Colonic mucosa (tissue), 4 donors: Measurements from ENCODE around the gene RUNX2. TPM values are rescaled to one million over a fixed set of nuclear protein-coding genes. Genes with fewer than 3 reads are reported as not detected.

Source experiments
- DNase-seq: peaks from one replicate; pipeline ENCODE4 v3.0.0-alpha.2; 2020
- H3K27ac ChIP-seq: fragments of 200-600 bp; one replicate; pipeline ENCODE4 v1.8.0; 2021
- H3K27me3 ChIP-seq: fragments of 200-600 bp; one replicate; pipeline ENCODE4 v1.8.0; 2021
- H3K36me3 ChIP-seq: fragments of 200-600 bp; one replicate; pipeline ENCODE4 v1.8.0; 2021
- H3K4me1 ChIP-seq: fragments of 200-600 bp; one replicate; pipeline ENCODE4 v1.8.0; 2021; ENCODE audit warnings: mild to moderate bottlenecking
- H3K4me3 ChIP-seq: fragments of 200-600 bp; one replicate; pipeline ENCODE4 v1.8.0; 2021
- H3K9ac ChIP-seq, 2 donors: one replicate each; pipeline ENCODE4 v1.7.0; 2013; ENCODE audit warnings: control low read depth in 2 of 2, low read depth in 2 of 2, low read length in 2 of 2
- H3K9me3 ChIP-seq: fragments of 200-600 bp; one replicate; pipeline ENCODE4 v1.8.0; 2021
- intact Hi-C: fragments of 100-400 bp; cut with DNase I; formaldehyde crosslinking; loops from one replicate; pipeline ENCODE4 v1.14.1; 2022
- total RNA-seq, 2 donors: library from RNA; stranded (reverse); fragmentation: NEBNext Ultra II Directional in 1 of 2; extraction: Animal tissue kit (Norgen Biotek cat#: 25700) in 1 of 2; gene quantifications; one replicate each; pipeline ENCODE4 v1.2.1, GENCODE V29; 2021
- TF ChIP-seq, protein P1 (sequence below): fragments of 200-600 bp; IDR thresholded peaks from one replicate; pipeline ENCODE4 v1.8.0; 2022; ENCODE audit warnings: antibody characterized with exemption, mild to moderate bottlenecking
- donor health status: healthy.
- donor health status: DM: no; HTN: no; CAD: no.
- donor health status: DM: no; HTN: no; CAD: no.

The RUNX2 gene
- total RNA-seq, 2 donors from 2014 or later, result 1.7 to 2.6 TPM

DNA sequence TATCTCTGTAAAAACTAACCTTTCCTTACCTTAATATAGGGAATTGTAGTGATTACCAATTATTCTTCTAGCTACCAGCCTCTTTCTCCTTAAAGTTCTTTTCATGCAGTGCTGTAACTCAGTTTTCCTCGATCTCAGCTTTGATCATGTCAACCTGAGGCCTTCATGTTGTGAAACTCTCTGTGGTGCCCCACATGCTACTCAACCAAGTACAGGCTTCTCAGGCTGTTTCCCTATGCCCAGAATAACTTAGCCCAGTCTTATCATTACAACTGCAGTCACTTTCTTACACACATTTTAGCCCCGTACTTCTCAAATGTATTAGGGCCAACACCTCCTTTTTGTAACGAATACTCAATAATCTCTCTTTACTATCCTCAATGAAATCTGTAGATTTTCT, 139.7 kb downstream of the RUNX2 start:
- TF ChIP-seq, protein P1, sequence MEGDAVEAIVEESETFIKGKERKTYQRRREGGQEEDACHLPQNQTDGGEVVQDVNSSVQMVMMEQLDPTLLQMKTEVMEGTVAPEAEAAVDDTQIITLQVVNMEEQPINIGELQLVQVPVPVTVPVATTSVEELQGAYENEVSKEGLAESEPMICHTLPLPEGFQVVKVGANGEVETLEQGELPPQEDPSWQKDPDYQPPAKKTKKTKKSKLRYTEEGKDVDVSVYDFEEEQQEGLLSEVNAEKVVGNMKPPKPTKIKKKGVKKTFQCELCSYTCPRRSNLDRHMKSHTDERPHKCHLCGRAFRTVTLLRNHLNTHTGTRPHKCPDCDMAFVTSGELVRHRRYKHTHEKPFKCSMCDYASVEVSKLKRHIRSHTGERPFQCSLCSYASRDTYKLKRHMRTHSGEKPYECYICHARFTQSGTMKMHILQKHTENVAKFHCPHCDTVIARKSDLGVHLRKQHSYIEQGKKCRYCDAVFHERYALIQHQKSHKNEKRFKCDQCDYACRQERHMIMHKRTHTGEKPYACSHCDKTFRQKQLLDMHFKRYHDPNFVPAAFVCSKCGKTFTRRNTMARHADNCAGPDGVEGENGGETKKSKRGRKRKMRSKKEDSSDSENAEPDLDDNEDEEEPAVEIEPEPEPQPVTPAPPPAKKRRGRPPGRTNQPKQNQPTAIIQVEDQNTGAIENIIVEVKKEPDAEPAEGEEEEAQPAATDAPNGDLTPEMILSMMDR, result no peak
- Histone ChIP-seq H3K36me3 (no peaks in the 10 kb centered on the region), H3K27me3 (no peaks in the 10 kb centered on the region), H3K9ac (no peak overlapping the region), H3K4me1 (no peaks in the 10 kb centered on the region), H3K27ac (no peak overlapping the region), H3K9me3 (no peaks in the 10 kb centered on the region), H3K4me3 (no peak overlapping the region)
- intact Hi-C loops, result no loop called here
- no peak for DNase-seq

DNA sequence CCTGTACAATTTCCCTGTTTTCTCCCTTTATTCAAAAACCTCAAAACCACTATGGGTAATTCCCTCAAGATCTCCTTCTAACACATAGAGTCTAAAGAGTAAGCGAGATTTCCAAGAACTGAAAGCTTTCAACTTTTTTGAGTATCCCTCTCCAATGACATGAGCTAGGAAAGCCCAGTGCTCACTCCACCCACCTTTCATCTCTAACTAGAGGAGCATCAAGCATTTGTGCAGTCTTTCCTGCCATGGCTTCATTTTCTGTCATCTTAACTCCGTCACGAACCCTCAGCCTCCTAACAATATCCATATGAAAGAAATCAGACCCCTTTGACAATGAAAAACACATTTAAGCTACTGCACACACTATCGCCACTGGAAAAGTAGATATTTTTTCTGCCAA, 141.5 kb downstream of the RUNX2 start:
- no peaks in the 10 kb centered on the region for H3K9me3 ChIP-seq
- no peak for DNase-seq
- intact Hi-C loops, result no loop called here
- H3K27ac ChIP-seq, result no peak overlapping the region
- H3K4me3 ChIP-seq, result no peak overlapping the region
- no peaks in the 10 kb centered on the region for H3K27me3 ChIP-seq
- H3K9ac ChIP-seq, result no peak overlapping the region
- TF ChIP-seq, protein P1, result no peak
- H3K36me3 ChIP-seq, result no peaks in the 10 kb centered on the region
- H3K4me1 ChIP-seq, result no peaks in the 10 kb centered on the region

DNA sequence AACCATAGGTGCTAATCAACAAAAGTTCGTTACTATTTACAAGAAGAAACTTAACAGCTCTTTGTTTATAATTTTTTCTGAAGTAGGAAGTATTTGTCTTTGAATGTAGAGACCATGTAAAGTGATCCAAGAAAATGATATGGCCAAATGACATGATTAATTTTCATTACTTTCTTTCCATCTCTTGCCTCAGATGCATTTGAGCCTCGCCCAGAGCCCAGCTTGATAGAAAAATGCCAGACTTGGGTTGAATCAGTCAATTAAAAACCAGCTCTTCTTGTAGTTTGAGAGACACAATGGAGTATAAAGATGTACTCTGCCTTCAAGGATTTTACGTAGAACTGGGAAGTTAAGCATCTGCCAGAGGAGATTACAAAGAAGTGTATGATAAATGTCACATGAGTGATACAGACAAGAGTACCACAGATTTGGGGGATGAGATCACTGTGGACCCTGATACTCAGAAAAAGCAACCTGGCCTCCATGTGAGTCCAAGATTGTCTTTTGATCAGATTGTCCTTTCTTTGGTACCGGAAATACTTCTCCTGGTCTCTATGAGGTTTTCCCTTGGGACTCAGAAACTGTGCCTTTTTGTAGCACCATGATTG, 142.1 kb downstream of the RUNX2 start:
- Histone ChIP-seq H3K4me3 (no peak overlapping the region), H3K27ac (no peak overlapping the region), H3K27me3 (no peaks in the 10 kb centered on the region), H3K4me1 (no peaks in the 10 kb centered on the region), H3K9ac (no peak overlapping the region), H3K36me3 (no peaks in the 10 kb centered on the region), H3K9me3 (no peaks in the 10 kb centered on the region)
- DNase-seq, result no peak
- intact Hi-C loops, result no loop called here
- TF ChIP-seq, protein P1, result no peak

DNA sequence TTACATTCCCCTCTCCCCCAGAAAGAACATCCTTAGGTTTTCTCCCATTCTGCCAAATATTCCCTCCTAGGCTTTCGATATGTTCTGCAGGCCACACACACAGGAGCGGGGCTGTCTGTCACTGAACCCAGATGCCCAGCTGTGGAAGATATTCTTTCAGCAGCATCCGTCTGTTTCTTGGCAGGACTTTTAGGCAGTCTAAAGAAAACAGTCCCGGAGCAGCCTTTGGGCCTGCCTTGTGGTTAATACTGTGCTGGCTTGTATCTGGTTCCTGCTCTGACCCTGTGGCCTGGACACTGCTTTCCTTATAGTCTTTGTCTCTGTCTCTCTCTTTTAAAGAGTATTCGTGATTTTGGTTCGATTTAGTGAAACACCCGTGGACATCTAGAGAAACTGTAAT, 144.3 kb downstream of the RUNX2 start:
- Histone ChIP-seq H3K36me3 (no peaks in the 10 kb centered on the region), H3K27me3 (no peaks in the 10 kb centered on the region), H3K27ac (peak overlapping the region; percentile 14), H3K9me3 (no peaks in the 10 kb centered on the region), H3K4me3 (no peak overlapping the region), H3K9ac (no peak overlapping the region), H3K4me1 (no peaks in the 10 kb centered on the region)
- TF ChIP-seq, protein P1, result no peak
- no peak for DNase-seq
- intact Hi-C loops, result no loop called here

DNA sequence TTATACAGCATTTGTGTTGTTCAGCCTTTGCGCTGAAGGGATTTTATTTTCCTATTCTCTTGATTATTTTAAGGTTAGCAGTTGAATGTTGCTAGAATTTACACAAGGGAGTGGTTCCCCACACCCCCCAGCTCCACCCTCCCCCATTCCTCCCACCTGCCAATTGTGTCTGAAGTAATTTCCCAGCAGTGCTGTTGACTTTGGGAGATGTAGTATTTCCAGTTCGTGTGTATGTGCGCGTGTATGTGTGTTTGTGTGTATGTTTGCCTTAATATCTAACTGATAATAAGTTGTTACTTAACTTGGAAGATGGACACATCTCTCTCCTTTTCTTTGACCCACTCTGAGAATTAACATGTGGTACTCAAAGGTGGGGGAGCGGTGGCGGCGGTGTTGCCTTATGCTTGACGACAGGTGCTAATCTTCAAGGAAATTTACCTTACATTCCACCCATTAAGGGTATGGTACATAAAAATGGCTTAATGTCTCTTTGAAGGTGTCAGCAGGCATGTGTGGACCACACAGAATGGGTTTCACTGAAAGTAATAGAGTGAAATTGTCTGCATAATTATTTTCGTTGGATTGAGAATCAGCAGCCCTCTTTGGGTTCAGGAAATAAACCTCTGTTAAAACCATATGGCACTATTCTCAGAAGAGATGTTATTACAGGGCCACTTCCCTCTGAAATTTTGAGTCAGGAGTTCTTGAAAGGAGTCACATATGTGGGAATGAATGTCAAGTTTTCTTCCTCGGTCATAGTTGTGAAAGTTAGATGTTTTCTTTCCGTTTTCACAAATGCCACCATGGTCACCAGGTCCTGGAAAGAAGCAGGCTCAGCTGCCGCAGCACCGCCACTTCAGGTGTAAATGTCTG, 145.2 kb downstream of the RUNX2 start:
- peak overlapping the region; percentile 14 for H3K27ac ChIP-seq
- peak; percentile 58 for DNase-seq
- no peaks in the 10 kb centered on the region for H3K27me3 ChIP-seq
- H3K9me3 ChIP-seq, result no peaks in the 10 kb centered on the region
- H3K9ac ChIP-seq, result no peak overlapping the region
- H3K36me3 ChIP-seq, result no peaks in the 10 kb centered on the region
- H3K4me1 ChIP-seq, result no peaks in the 10 kb centered on the region
- intact Hi-C loops, result no loop called here
- H3K4me3 ChIP-seq, result no peak overlapping the region
- TF ChIP-seq, protein P1, result no peak
